HepG2 (cell line): Measurements from ENCODE around the gene MCFD2. TPM values are rescaled to one million over a fixed set of nuclear protein-coding genes. Genes with fewer than 3 reads are reported as not detected.

ENCODE experiments used
- ATAC-seq: fragments of 200-7000 bp; cut with Tn5 transposase; 3 replicates; pipeline ENCODE4 v1.9.1; 2020; ENCODE audit warnings: mild to moderate bottlenecking, moderate library complexity
- BruUV-seq: library from RNA; stranded (reverse); fragments of 400-500 nt; replicated peaks from 2 replicates; lab custom pipeline; 2021; lab: Mats Ljungman, UMichigan
- CTCF ChIA-PET: fragments of 300-600 bp; formaldehyde crosslinking; extraction: SDS; loops from one replicate; lab custom pipeline; 2021; ENCODE audit warnings: low total read pairs, inconsistent platforms, low intra/inter-chr PET ratio; lab: Yijun Ruan, JAX
- POLR2A ChIA-PET: fragments of 350-600 bp; sonication (Branson Sonifier 250); formaldehyde crosslinking; loops from one replicate; lab custom pipeline; 2020; ENCODE audit warnings: antibody characterized with exemption, inconsistent platforms; lab: Yijun Ruan, JAX
- DNase-seq: peaks from one replicate; pipeline ENCODE4 v3.0.0-alpha.2; 2015; ENCODE audit warnings: low spot score
- FAIRE-seq: peaks from 3 replicates; lab custom pipeline; 2011; peaks lifted over from hg19 to GRCh38; lab: Jason Lieb, UNC
- H2AFZ ChIP-seq: one replicate; pipeline ENCODE4 v1.6.1; 2011; ENCODE audit warnings: low read length, inconsistent platforms
- H3K27ac ChIP-seq: fragments of 300-600 bp; 3 replicates; pipeline ENCODE4 v1.8.0; 2011; ENCODE audit warnings: mixed run types, mild to moderate bottlenecking, mixed read lengths, low read length, inconsistent platforms; ENCODE audit not compliant: insufficient read depth; ENCODE audit errors: extremely low read length
- H3K27me3 ChIP-seq, 2 experiments: fragments of 200-600 bp in 1 of 2; 2 replicates in 1 of 2; 3 replicates in 1 of 2; pipeline versions ENCODE4 v1.6.0 to v1.8.0; 2011; ENCODE audit warnings: low read length in 2 of 2, mild to moderate bottlenecking in 2 of 2, moderate library complexity in 2 of 2, inconsistent platforms in 1 of 2; ENCODE audit not compliant: insufficient read depth in 2 of 2, control insufficient read depth in 1 of 2
- H3K36me3 ChIP-seq, 2 experiments: fragments of 200-600 bp in 1 of 2; replicated peaks in 1 of 2; 2 replicates in 1 of 2; 3 replicates in 1 of 2; pipeline versions ENCODE4 v1.5.1 to v1.8.0; 2011; ENCODE audit warnings: low read length in 2 of 2, inconsistent platforms in 1 of 2; ENCODE audit not compliant: insufficient read depth in 2 of 2, control insufficient read depth in 1 of 2
- H3K4me1 ChIP-seq: 2 replicates; pipeline ENCODE4 v1.5.1; 2012; ENCODE audit warnings: low read length, inconsistent platforms; ENCODE audit not compliant: insufficient read depth
- H3K4me2 ChIP-seq: 2 replicates; pipeline ENCODE4 v1.6.0; 2011; ENCODE audit warnings: low read depth, low read length, inconsistent platforms
- H3K4me3 ChIP-seq, 3 experiments: fragments of 200-600 bp in 1 of 3; sonication (generic), shearing (Covaris generic) in 1 of 3; replicated peaks in 1 of 3; 2 replicates each; pipeline ENCODE4 v1.5.1; 2011 to 2016; ENCODE audit warnings: low read length in 3 of 3, inconsistent platforms in 2 of 3, low read depth in 2 of 3, mild to moderate bottlenecking in 2 of 3, control low read depth in 1 of 3, mixed read lengths in 1 of 3; ENCODE audit not compliant: insufficient read depth in 1 of 3
- H3K79me2 ChIP-seq: one replicate; pipeline ENCODE4 v1.6.1; 2011; ENCODE audit warnings: low read length, inconsistent platforms; ENCODE audit not compliant: insufficient read depth
- H3K9ac ChIP-seq: 2 replicates; pipeline ENCODE4 v1.6.0; 2011; ENCODE audit warnings: mild to moderate bottlenecking, low read depth, low read length, inconsistent platforms; ENCODE audit not compliant: insufficient read depth
- H3K9me3 ChIP-seq: 2 replicates; pipeline ENCODE4 v1.5.1; 2012; ENCODE audit warnings: mild to moderate bottlenecking, low read length
- H4K20me1 ChIP-seq: 2 replicates; pipeline ENCODE4 v1.6.0; 2011; ENCODE audit warnings: inconsistent platforms, mild to moderate bottlenecking, low read length, moderate library complexity; ENCODE audit not compliant: insufficient read depth
- ELF4 ChIP-seq: sonication (generic); formaldehyde crosslinking; IDR thresholded peaks from 2 replicates; pipeline ENCODE4 v1.5.0; 2020; ENCODE audit warnings: missing genetic modification reagents, mild to moderate bottlenecking, moderate library complexity, borderline replicate concordance
- FOXC1 ChIP-seq: sonication (generic); formaldehyde crosslinking; IDR thresholded peaks from 2 replicates; pipeline ENCODE4 v1.8.0; 2022; ENCODE audit warnings: mild to moderate bottlenecking, missing genetic modification reagents, borderline replicate concordance
- HMG20B ChIP-seq: conservative IDR thresholded peaks from 2 replicates; pipeline ENCODE4 v1.6.1; 2016; ENCODE audit warnings: missing genetic modification reagents, missing compliant biosample characterization
- KLF11 ChIP-seq: IDR thresholded peaks from 2 replicates; pipeline ENCODE4 v1.6.1; 2016; ENCODE audit warnings: missing compliant biosample characterization
- MEF2D ChIP-seq: sonication (generic); formaldehyde crosslinking; IDR thresholded peaks from 2 replicates; pipeline ENCODE4 v1.5.1; 2020; ENCODE audit warnings: mild to moderate bottlenecking, missing genetic modification reagents
- NFKB2 ChIP-seq: sonication (generic); formaldehyde crosslinking; IDR thresholded peaks from 2 replicates; pipeline ENCODE4 v1.4.0; 2020; ENCODE audit warnings: missing genetic modification reagents, borderline replicate concordance
- PAF1 ChIP-seq: IDR thresholded peaks from 2 replicates; pipeline ENCODE4 v1.6.1; 2016; ENCODE audit warnings: missing genetic modification reagents, missing compliant biosample characterization
- PRPF4 ChIP-seq: fragments of 200-400 bp; formaldehyde crosslinking; IDR thresholded peaks from 2 replicates; pipeline ENCODE4 v1.6.1; 2016; ENCODE audit warnings: low read length, low read depth; ENCODE audit not compliant: poor library complexity, severe bottlenecking
- RAD51 ChIP-seq: fragments of 450-650 bp; IDR thresholded peaks from 2 replicates; pipeline ENCODE4 v1.6.1; 2016; ENCODE audit warnings: borderline replicate concordance
- SNAI1 ChIP-seq: sonication (generic); formaldehyde crosslinking; IDR thresholded peaks from 2 replicates; pipeline ENCODE4 v1.5.0; 2020; ENCODE audit warnings: mild to moderate bottlenecking, missing genetic modification reagents, borderline replicate concordance
- TBP ChIP-seq: sonication (generic); formaldehyde crosslinking; IDR thresholded peaks from 2 replicates; pipeline ENCODE4 v1.5.0; 2020; ENCODE audit warnings: missing genetic modification reagents
- TCF7 ChIP-seq: sonication (generic); IDR thresholded peaks from 2 replicates; pipeline ENCODE4 v1.6.1; 2016; ENCODE audit warnings: antibody characterized with exemption, low read depth
- XBP1 ChIP-seq: sonication (generic); formaldehyde crosslinking; IDR thresholded peaks from 2 replicates; pipeline ENCODE4 v1.5.0; 2020; ENCODE audit warnings: missing genetic modification reagents
- ZNF710 ChIP-seq: sonication (generic); formaldehyde crosslinking; IDR thresholded peaks from 2 replicates; pipeline ENCODE4 v1.5.0; 2020; ENCODE audit warnings: mild to moderate bottlenecking, missing genetic modification reagents, borderline replicate concordance
- ZNF768 ChIP-seq: sonication (generic); formaldehyde crosslinking; IDR thresholded peaks from 2 replicates; pipeline ENCODE4 v1.4.0; 2020; ENCODE audit warnings: missing genetic modification reagents
- WGBS: methylation state at CpG from one replicate; pipeline ENCODE4 v1.1.6; 2017; ENCODE audit warnings: low lambda C conversion rate; 5-methylcytosine and 5-hydroxymethylcytosine counted together
- in situ Hi-C: cut with HindIII; loops from 2 replicates; pipeline ENCODE4 v1.10.0; 2017; ENCODE audit warnings: low pct_unique_long_range_greater_than_20kb; ENCODE audit not compliant: extremely low pct_ligation_motif_present
- intact Hi-C: fragments of 100-400 bp; cut with micrococcal nuclease; formaldehyde crosslinking; loops from one replicate; pipeline ENCODE4 v1.10.0; 2022; ENCODE audit not compliant: unreplicated experiment
- polyA plus RNA-seq, 8 experiments: library from polyadenylated mRNA; depleted of rRNA in 3 of 8; stranded (reverse) in 7 of 8; unstranded in 1 of 8; fragments of >200 nt; fragmentation: Illumina TruSeq in 4 of 8; extraction: Trizol in 4 of 8; gene quantifications; 2 replicates each; pipeline versions ENCODE4 v1.2.1 to v1.2.3, GENCODE V29; 2011 to 2016; ENCODE audit warnings: low read depth in 4 of 8, missing spikeins in 1 of 8, mixed read lengths in 1 of 8; ENCODE audit not compliant: insufficient read depth in 1 of 8
- total RNA-seq, 5 experiments: library from RNA; depleted of rRNA; stranded (reverse); fragments of >200 nt; fragmentation: Illumina TruSeq; extraction: Trizol; gene quantifications; 2 replicates each; pipeline ENCODE4 v1.2.3, GENCODE V29; 2016; ENCODE audit warnings: low read depth in 1 of 5
- TF ChIP-seq, protein P1 (sequence below): sonication (generic); formaldehyde crosslinking; IDR thresholded peaks from 2 replicates; pipeline ENCODE4 v1.9.0; 2021; ENCODE audit warnings: missing genetic modification reagents, borderline replicate concordance
- TF ChIP-seq, protein P2 (sequence below): IDR thresholded peaks from 2 replicates; pipeline ENCODE4 v1.6.1; 2016; ENCODE audit warnings: control low read depth

Gene MCFD2
- total and polyA plus RNA-seq, 2 of the 13 experiments (the other 11 are each of a cell fraction or from before 2014, with no cell fraction given), result 183 to 232 TPM

- TF ChIP-seq, protein P1, sequence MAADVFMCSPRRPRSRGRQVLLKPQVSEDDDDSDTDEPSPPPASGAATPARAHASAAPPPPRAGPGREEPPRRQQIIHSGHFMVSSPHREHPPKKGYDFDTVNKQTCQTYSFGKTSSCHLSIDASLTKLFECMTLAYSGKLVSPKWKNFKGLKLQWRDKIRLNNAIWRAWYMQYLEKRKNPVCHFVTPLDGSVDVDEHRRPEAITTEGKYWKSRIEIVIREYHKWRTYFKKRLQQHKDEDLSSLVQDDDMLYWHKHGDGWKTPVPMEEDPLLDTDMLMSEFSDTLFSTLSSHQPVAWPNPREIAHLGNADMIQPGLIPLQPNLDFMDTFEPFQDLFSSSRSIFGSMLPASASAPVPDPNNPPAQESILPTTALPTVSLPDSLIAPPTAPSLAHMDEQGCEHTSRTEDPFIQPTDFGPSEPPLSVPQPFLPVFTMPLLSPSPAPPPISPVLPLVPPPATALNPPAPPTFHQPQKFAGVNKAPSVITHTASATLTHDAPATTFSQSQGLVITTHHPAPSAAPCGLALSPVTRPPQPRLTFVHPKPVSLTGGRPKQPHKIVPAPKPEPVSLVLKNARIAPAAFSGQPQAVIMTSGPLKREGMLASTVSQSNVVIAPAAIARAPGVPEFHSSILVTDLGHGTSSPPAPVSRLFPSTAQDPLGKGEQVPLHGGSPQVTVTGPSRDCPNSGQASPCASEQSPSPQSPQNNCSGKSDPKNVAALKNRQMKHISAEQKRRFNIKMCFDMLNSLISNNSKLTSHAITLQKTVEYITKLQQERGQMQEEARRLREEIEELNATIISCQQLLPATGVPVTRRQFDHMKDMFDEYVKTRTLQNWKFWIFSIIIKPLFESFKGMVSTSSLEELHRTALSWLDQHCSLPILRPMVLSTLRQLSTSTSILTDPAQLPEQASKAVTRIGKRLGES, result no peak
- no peak for TF ChIP-seq TCF7
Measured at GRCh38 chr2:46875226-46875899, 40.2 kb downstream of the MCFD2 start (continued).

DNA sequence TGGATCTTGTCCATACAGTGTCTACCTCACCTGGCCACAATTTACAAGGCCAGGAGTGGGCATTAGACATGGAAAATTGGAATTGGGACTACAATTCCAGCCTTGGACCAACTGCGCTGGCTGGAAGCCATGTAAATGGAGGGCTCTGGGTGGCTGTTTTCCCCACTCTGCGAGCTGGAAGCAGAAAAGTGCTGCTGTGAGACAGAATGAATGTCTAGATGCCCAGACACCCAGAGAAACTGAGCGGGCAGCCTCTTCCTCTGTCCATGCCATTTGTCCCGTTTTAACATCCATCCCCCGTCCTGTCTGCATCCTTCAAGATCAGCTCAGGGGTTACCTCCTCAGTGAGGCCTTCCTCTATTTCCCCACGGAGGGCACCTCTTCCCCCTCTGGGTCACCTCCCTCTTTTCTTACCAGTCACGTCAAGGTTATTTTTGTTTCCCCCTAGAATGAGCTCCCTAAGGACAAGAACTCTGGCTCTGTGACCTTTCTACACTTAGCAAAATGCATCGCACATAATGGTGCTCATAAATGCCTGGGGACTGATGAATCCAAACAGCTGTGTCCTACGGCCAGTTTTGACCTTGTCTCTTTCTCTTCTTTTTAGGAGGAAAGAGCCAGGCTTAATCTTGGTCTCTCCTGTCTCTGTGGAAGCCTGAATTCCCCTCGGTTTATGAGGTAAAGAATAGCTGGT lies 41.2 kb downstream of the MCFD2 start:
- peaks cover 5 to 16% of the 10 kb centered on the region in 2 experiments; a peak in 3 of 5 replicates for H3K27me3 ChIP-seq
- DNase-seq, result no peak
- WGBS, result 46% methylated on average over 10 of the region's 10 CpGs
- H3K79me2 ChIP-seq, result no peaks in the 10 kb centered on the region
- ChIA-PET CTCF (no interaction called here), POLR2A (no interaction called here)
- no peaks in the 10 kb centered on the region for H3K9me3 ChIP-seq
- peaks cover 49% of the 10 kb centered on the region for H3K4me1 ChIP-seq
- no peak overlapping the region for H3K4me3 ChIP-seq
- intact Hi-C loops (no loop called here), in situ Hi-C loops (no loop called here)
- BruUV-seq, result no TSS peak
- no peaks in the 10 kb centered on the region for H4K20me1 ChIP-seq
- FAIRE-seq, result no peak
- no peak overlapping the region for H3K27ac ChIP-seq
- no peak for ATAC-seq
- peak overlapping the region; percentile 24; the same call in 1 of the 2 replicates for H3K4me2 ChIP-seq
- no peaks in the 10 kb centered on the region for H3K36me3 ChIP-seq
- H2AFZ ChIP-seq, result no peak overlapping the region
- no peak overlapping the region for H3K9ac ChIP-seq
- TF ChIP-seq SNAI1 (CRISPR knock-in tag), result no peak
- no peak for TF ChIP-seq XBP1 (CRISPR knock-in tag)
- no peak for TF ChIP-seq ZNF710 (CRISPR knock-in tag)
- TF ChIP-seq, protein P2, sequence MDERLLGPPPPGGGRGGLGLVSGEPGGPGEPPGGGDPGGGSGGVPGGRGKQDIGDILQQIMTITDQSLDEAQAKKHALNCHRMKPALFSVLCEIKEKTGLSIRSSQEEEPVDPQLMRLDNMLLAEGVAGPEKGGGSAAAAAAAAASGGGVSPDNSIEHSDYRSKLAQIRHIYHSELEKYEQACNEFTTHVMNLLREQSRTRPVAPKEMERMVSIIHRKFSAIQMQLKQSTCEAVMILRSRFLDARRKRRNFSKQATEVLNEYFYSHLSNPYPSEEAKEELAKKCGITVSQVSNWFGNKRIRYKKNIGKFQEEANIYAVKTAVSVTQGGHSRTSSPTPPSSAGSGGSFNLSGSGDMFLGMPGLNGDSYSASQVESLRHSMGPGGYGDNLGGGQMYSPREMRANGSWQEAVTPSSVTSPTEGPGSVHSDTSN (CRISPR knock-in tag), result no peak
- TF ChIP-seq ZNF768 (CRISPR knock-in tag), result no peak
- no peak for TF ChIP-seq PAF1 (CRISPR knock-in tag)
- no peak for TF ChIP-seq HMG20B
- no peak for TF ChIP-seq NFKB2 (CRISPR knock-in tag)
- TF ChIP-seq ELF4 (CRISPR knock-in tag), result no peak
- TF ChIP-seq MEF2D (CRISPR knock-in tag), result no peak
- TF ChIP-seq KLF11 (CRISPR knock-in tag), result no peak
- no peak for TF ChIP-seq TBP (CRISPR knock-in tag)
- TF ChIP-seq FOXC1 (CRISPR knock-in tag), result no peak
- no peak for TF ChIP-seq RAD51
- TF ChIP-seq PRPF4, result no peak
